HepG2 (cell line): Measurements from ENCODE around the gene TRIM28. TPM values are rescaled to one million over a fixed set of nuclear protein-coding genes. Genes with fewer than 3 reads are reported as not detected.

Source experiments
- ATAC-seq: fragments of 200-7000 bp; cut with Tn5 transposase; 3 replicates; pipeline ENCODE4 v1.9.1; 2020; ENCODE audit warnings: mild to moderate bottlenecking, moderate library complexity
- BruUV-seq: library from RNA; stranded (reverse); fragments of 400-500 nt; replicated peaks from 2 replicates; lab custom pipeline; 2021; lab: Mats Ljungman, UMichigan
- CTCF ChIA-PET: fragments of 300-600 bp; formaldehyde crosslinking; extraction: SDS; loops from one replicate; lab custom pipeline; 2021; ENCODE audit warnings: low total read pairs, inconsistent platforms, low intra/inter-chr PET ratio; lab: Yijun Ruan, JAX
- POLR2A ChIA-PET: fragments of 350-600 bp; sonication (Branson Sonifier 250); formaldehyde crosslinking; loops from one replicate; lab custom pipeline; 2020; ENCODE audit warnings: antibody characterized with exemption, inconsistent platforms; lab: Yijun Ruan, JAX
- DNase-seq: peaks from one replicate; pipeline ENCODE4 v3.0.0-alpha.2; 2015; ENCODE audit warnings: low spot score
- FAIRE-seq: peaks from 3 replicates; lab custom pipeline; 2011; peaks lifted over from hg19 to GRCh38; lab: Jason Lieb, UNC
- H2AFZ ChIP-seq: one replicate; pipeline ENCODE4 v1.6.1; 2011; ENCODE audit warnings: low read length, inconsistent platforms
- H3K27ac ChIP-seq: fragments of 300-600 bp; 3 replicates; pipeline ENCODE4 v1.8.0; 2011; ENCODE audit warnings: mixed run types, mild to moderate bottlenecking, mixed read lengths, low read length, inconsistent platforms; ENCODE audit not compliant: insufficient read depth; ENCODE audit errors: extremely low read length
- H3K27me3 ChIP-seq, 2 experiments: fragments of 200-600 bp in 1 of 2; 2 replicates in 1 of 2; 3 replicates in 1 of 2; pipeline versions ENCODE4 v1.6.0 to v1.8.0; 2011; ENCODE audit warnings: low read length in 2 of 2, mild to moderate bottlenecking in 2 of 2, moderate library complexity in 2 of 2, inconsistent platforms in 1 of 2; ENCODE audit not compliant: insufficient read depth in 2 of 2, control insufficient read depth in 1 of 2
- H3K36me3 ChIP-seq, 2 experiments: fragments of 200-600 bp in 1 of 2; replicated peaks in 1 of 2; 2 replicates in 1 of 2; 3 replicates in 1 of 2; pipeline versions ENCODE4 v1.5.1 to v1.8.0; 2011; ENCODE audit warnings: low read length in 2 of 2, inconsistent platforms in 1 of 2; ENCODE audit not compliant: insufficient read depth in 2 of 2, control insufficient read depth in 1 of 2
- H3K4me1 ChIP-seq: 2 replicates; pipeline ENCODE4 v1.5.1; 2012; ENCODE audit warnings: low read length, inconsistent platforms; ENCODE audit not compliant: insufficient read depth
- H3K4me2 ChIP-seq: 2 replicates; pipeline ENCODE4 v1.6.0; 2011; ENCODE audit warnings: low read depth, low read length, inconsistent platforms
- H3K4me3 ChIP-seq, 3 experiments: fragments of 200-600 bp in 1 of 3; sonication (generic), shearing (Covaris generic) in 1 of 3; replicated peaks in 1 of 3; 2 replicates each; pipeline ENCODE4 v1.5.1; 2011 to 2016; ENCODE audit warnings: low read length in 3 of 3, inconsistent platforms in 2 of 3, low read depth in 2 of 3, mild to moderate bottlenecking in 2 of 3, control low read depth in 1 of 3, mixed read lengths in 1 of 3; ENCODE audit not compliant: insufficient read depth in 1 of 3
- H3K79me2 ChIP-seq: one replicate; pipeline ENCODE4 v1.6.1; 2011; ENCODE audit warnings: low read length, inconsistent platforms; ENCODE audit not compliant: insufficient read depth
- H3K9ac ChIP-seq: 2 replicates; pipeline ENCODE4 v1.6.0; 2011; ENCODE audit warnings: mild to moderate bottlenecking, low read depth, low read length, inconsistent platforms; ENCODE audit not compliant: insufficient read depth
- H3K9me3 ChIP-seq: 2 replicates; pipeline ENCODE4 v1.5.1; 2012; ENCODE audit warnings: mild to moderate bottlenecking, low read length
- H4K20me1 ChIP-seq: 2 replicates; pipeline ENCODE4 v1.6.0; 2011; ENCODE audit warnings: inconsistent platforms, mild to moderate bottlenecking, low read length, moderate library complexity; ENCODE audit not compliant: insufficient read depth
- GFI1 ChIP-seq: sonication (generic); formaldehyde crosslinking; IDR thresholded peaks from 2 replicates; pipeline ENCODE4 v1.5.0; 2020; ENCODE audit warnings: missing genetic modification reagents, mild to moderate bottlenecking, borderline replicate concordance
- JUN ChIP-seq: sonication (generic); formaldehyde crosslinking; IDR thresholded peaks from 2 replicates; pipeline ENCODE4 v1.4.0; 2020; ENCODE audit warnings: mild to moderate bottlenecking, missing genetic modification reagents
- NONO ChIP-seq, 2 experiments: fragments of 450-650 bp in 1 of 2; sonication (generic) in 1 of 2; formaldehyde crosslinking in 1 of 2; IDR thresholded peaks in 1 of 2; conservative IDR thresholded peaks in 1 of 2; 2 replicates each; pipeline versions ENCODE4 v1.6.1 to v1.8.0; 2017 to 2022; ENCODE audit warnings: mild to moderate bottlenecking in 1 of 2, missing genetic modification reagents in 1 of 2, moderate library complexity in 1 of 2
- NR1H2 ChIP-seq: sonication (generic); formaldehyde crosslinking; IDR thresholded peaks from 2 replicates; pipeline ENCODE4 v1.8.1; 2022; ENCODE audit warnings: low read depth, missing genetic modification reagents, borderline replicate concordance
- PRMT3 ChIP-seq: sonication (generic); formaldehyde crosslinking; IDR thresholded peaks from 2 replicates; pipeline ENCODE4 v1.8.1; 2022; ENCODE audit warnings: low read depth, mild to moderate bottlenecking, moderate library complexity, missing genetic modification reagents, borderline replicate concordance
- RFX1 ChIP-seq: fragments of 450-650 bp; IDR thresholded peaks from 2 replicates; pipeline ENCODE4 v1.6.1; 2017
- SNAPC4 ChIP-seq: sonication (generic); formaldehyde crosslinking; IDR thresholded peaks from 2 replicates; pipeline ENCODE4 v1.4.0; 2020; ENCODE audit warnings: mild to moderate bottlenecking, missing genetic modification reagents
- SNAPC5 ChIP-seq: sonication (generic); formaldehyde crosslinking; IDR thresholded peaks from 2 replicates; pipeline ENCODE4 v1.8.1; 2023; ENCODE audit warnings: mild to moderate bottlenecking, missing genetic modification reagents, borderline replicate concordance
- TBX2 ChIP-seq: sonication (generic); formaldehyde crosslinking; IDR thresholded peaks from 2 replicates; pipeline ENCODE4 v1.5.0; 2020; ENCODE audit warnings: missing genetic modification reagents, mild to moderate bottlenecking, borderline replicate concordance
- ZMAT3 ChIP-seq: sonication (generic); formaldehyde crosslinking; conservative IDR thresholded peaks from 2 replicates; pipeline ENCODE4 v1.7.0; 2021; ENCODE audit warnings: missing genetic modification reagents
- WGBS: methylation state at CpG from one replicate; pipeline ENCODE4 v1.1.6; 2017; ENCODE audit warnings: low lambda C conversion rate; 5-methylcytosine and 5-hydroxymethylcytosine counted together
- in situ Hi-C: cut with HindIII; loops from 2 replicates; pipeline ENCODE4 v1.10.0; 2017; ENCODE audit warnings: low pct_unique_long_range_greater_than_20kb; ENCODE audit not compliant: extremely low pct_ligation_motif_present
- intact Hi-C: fragments of 100-400 bp; cut with micrococcal nuclease; formaldehyde crosslinking; loops from one replicate; pipeline ENCODE4 v1.10.0; 2022; ENCODE audit not compliant: unreplicated experiment
- polyA plus RNA-seq, 8 experiments: library from polyadenylated mRNA; depleted of rRNA in 3 of 8; stranded (reverse) in 7 of 8; unstranded in 1 of 8; fragments of >200 nt; fragmentation: Illumina TruSeq in 4 of 8; extraction: Trizol in 4 of 8; gene quantifications; 2 replicates each; pipeline versions ENCODE4 v1.2.1 to v1.2.3, GENCODE V29; 2011 to 2016; ENCODE audit warnings: low read depth in 4 of 8, missing spikeins in 1 of 8, mixed read lengths in 1 of 8; ENCODE audit not compliant: insufficient read depth in 1 of 8
- total RNA-seq, 5 experiments: library from RNA; depleted of rRNA; stranded (reverse); fragments of >200 nt; fragmentation: Illumina TruSeq; extraction: Trizol; gene quantifications; 2 replicates each; pipeline ENCODE4 v1.2.3, GENCODE V29; 2016; ENCODE audit warnings: low read depth in 1 of 5

The TRIM28 gene
- total and polyA plus RNA-seq, 2 of the 13 experiments (the other 11 are each of a cell fraction or from before 2014, with no cell fraction given): 361 to 439 TPM

- in situ Hi-C loops: no loop called here
- Histone ChIP-seq H3K27ac (no peak overlapping the region), H3K9ac (no peak overlapping the region), H3K27me3 (no peaks in the 10 kb centered on the region), H2AFZ (no peak overlapping the region), H4K20me1 (no peaks in the 10 kb centered on the region), H3K4me3 (no peak overlapping the region), H3K36me3 (no peaks in the 10 kb centered on the region; a peak in 1 of 5 replicates), H3K9me3 (no peaks in the 10 kb centered on the region), H3K4me2 (no peak overlapping the region)
- DNase-seq (no peak), ATAC-seq (no peak), FAIRE-seq (no peak)
- CTCF ChIA-PET: no interaction called here
- 97% methylated on average over 6 of the region's 6 CpGs for WGBS
- no peak for TF ChIP-seq SNAPC5 (CRISPR knock-in tag)
- no peak for TF ChIP-seq JUN
- TF ChIP-seq ZMAT3: no peak
- no peak for TF ChIP-seq GFI1 (CRISPR knock-in tag)
- no peak for TF ChIP-seq PRMT3 (CRISPR knock-in tag)
- no peak for TF ChIP-seq NR1H2 (CRISPR knock-in tag)
- TF ChIP-seq TBX2 (CRISPR knock-in tag): no peak
- TF ChIP-seq RFX1: no peak
- TF ChIP-seq, all 625 proteins: peak for 0
- intact Hi-C loops: no loop called here
- Histone ChIP-seq H3K79me2 (peaks cover 11% of the 10 kb centered on the region), H3K4me1 (peaks cover 23% of the 10 kb centered on the region)
- POLR2A ChIA-PET: no interaction called here
- BruUV-seq: no TSS peak
These were observed 20.0 kb downstream of the TRIM28 start for GRCh38 chr19:58563823-58564222.

GRCh38 chr19:58566989-58567388 lies 23.1 kb downstream of the TRIM28 start:
- no peak overlapping the region for H2AFZ ChIP-seq
- ChIA-PET CTCF (no interaction called here), POLR2A (interaction anchor here (1.2 kb wide), 1 partner anchor 16 kb away, joined by 4 read pairs; no protein-coding TSS in a partner anchor)
- H4K20me1 ChIP-seq: no peaks in the 10 kb centered on the region
- H3K4me2 ChIP-seq: no peak overlapping the region
- no peak overlapping the region for H3K27ac ChIP-seq
- H3K36me3 ChIP-seq: no peaks in the 10 kb centered on the region; a peak in 2 of 5 replicates
- no peak overlapping the region for H3K4me3 ChIP-seq
- H3K9ac ChIP-seq: no peak overlapping the region
- intact Hi-C loops (no loop called here), in situ Hi-C loops (no loop called here)
- H3K9me3 ChIP-seq: no peaks in the 10 kb centered on the region
- DNase-seq (no peak), ATAC-seq (no peak), FAIRE-seq (no peak)
- TF ChIP-seq SNAPC4 (CRISPR knock-in tag): no peak
- no peak for TF ChIP-seq NONO (IDR thresholded peaks at IDR 0.05)
- no peak for TF ChIP-seq NONO (CRISPR knock-in tag; conservative IDR thresholded peaks at IDR 0.05)
- WGBS: 98% methylated on average over 5 of the region's 5 CpGs
- H3K4me1 ChIP-seq: peaks cover 15% of the 10 kb centered on the region
- no peaks in the 10 kb centered on the region for H3K79me2 ChIP-seq
- H3K27me3 ChIP-seq: no peaks in the 10 kb centered on the region
- BruUV-seq: no TSS peak
